Omental fat pad (tissue), 4 donors: Measurements from ENCODE around the gene PRKCB. TPM values are rescaled to one million over a fixed set of nuclear protein-coding genes. Genes with fewer than 3 reads are reported as not detected.

ENCODE experiments used
- ATAC-seq: fragments of 150-250 bp; one replicate; pipeline ENCODE4 v1.9.1; 2016; ENCODE audit warnings: mild to moderate bottlenecking, moderate library complexity; ENCODE audit not compliant: low FRiP score
- DNase-seq: peaks from one replicate; pipeline ENCODE4 v3.0.0-alpha.2; 2019; ENCODE audit warnings: low spot score
- total RNA-seq, 4 donors: library from RNA; depleted of rRNA; stranded (reverse); fragments of >200 nt; gene quantifications; one replicate each; pipeline ENCODE4 v1.1.0, GENCODE V29; 2016
- TF ChIP-seq, protein P1 (sequence below), 3 donors: fragments of 450-650 bp; IDR thresholded peaks; one replicate each; pipeline ENCODE4 v1.5.1; 2016 to 2017; ENCODE audit warnings: antibody characterized with exemption in 3 of 3, mild to moderate bottlenecking in 3 of 3, moderate library complexity in 2 of 3

The PRKCB gene
- total RNA-seq, 4 donors from 2014 or later, result 5.3 to 18.6 (median 11.1) TPM

DNA sequence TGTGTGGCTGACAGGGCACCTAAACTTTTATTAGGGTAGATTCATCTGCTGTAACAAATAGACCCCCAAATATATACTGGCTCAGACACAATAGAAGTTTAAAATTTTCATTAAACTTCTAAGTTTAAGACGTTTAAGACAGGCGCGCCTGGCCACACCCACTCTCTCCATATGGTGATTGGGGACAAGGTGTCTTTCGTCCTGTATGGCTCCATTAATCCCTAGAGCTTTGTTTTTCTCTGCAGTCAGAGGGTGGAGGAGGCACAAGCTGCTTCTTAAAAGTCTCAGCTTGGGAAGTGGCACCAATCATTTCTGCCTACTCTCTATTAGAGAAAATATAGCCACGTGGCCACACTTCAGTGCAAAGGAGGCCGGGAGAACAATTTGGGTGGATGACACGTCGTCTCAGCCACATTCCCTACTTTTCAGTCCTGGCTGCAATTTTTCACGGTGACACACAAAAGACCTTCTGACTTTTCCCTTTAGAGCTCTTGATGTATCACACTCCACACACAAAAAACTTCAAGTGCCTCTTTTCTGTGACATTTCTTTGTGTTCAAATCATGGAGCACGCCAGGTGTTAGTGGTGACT is 294.8 kb downstream of the PRKCB start:
- TF ChIP-seq, protein P1, sequence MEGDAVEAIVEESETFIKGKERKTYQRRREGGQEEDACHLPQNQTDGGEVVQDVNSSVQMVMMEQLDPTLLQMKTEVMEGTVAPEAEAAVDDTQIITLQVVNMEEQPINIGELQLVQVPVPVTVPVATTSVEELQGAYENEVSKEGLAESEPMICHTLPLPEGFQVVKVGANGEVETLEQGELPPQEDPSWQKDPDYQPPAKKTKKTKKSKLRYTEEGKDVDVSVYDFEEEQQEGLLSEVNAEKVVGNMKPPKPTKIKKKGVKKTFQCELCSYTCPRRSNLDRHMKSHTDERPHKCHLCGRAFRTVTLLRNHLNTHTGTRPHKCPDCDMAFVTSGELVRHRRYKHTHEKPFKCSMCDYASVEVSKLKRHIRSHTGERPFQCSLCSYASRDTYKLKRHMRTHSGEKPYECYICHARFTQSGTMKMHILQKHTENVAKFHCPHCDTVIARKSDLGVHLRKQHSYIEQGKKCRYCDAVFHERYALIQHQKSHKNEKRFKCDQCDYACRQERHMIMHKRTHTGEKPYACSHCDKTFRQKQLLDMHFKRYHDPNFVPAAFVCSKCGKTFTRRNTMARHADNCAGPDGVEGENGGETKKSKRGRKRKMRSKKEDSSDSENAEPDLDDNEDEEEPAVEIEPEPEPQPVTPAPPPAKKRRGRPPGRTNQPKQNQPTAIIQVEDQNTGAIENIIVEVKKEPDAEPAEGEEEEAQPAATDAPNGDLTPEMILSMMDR (IDR thresholded peaks at IDR 0.05), result no peak
- DNase-seq, result no peak
- ATAC-seq, result no peak

GRCh38 chr16:24131294-24131693 is 295.5 kb downstream of the PRKCB start:
- TF ChIP-seq, protein P1 (IDR thresholded peaks at IDR 0.05), result no peak
- no peak for DNase-seq
- no peak for ATAC-seq

GRCh38 chr16:24132048-24132796 is 296.4 kb downstream of the PRKCB start:
- ATAC-seq (no peak), DNase-seq (no peak)
- TF ChIP-seq, protein P1 (IDR thresholded peaks at IDR 0.05), result no peak

- ATAC-seq, result no peak
Measured at GRCh38 chr16:24132797-24133155, 297.0 kb downstream of the PRKCB start.

GRCh38 chr16:24135624-24136565 is 300.1 kb downstream of the PRKCB start:
- TF ChIP-seq, protein P1 (IDR thresholded peaks at IDR 0.05), result no peak
- DNase-seq (no peak), ATAC-seq (no peak)

More at GRCh38 chr16:24132797-24133155, 297.0 kb downstream of the PRKCB start:
- DNase-seq, result no peak
- TF ChIP-seq, protein P1 (IDR thresholded peaks at IDR 0.05), result no peak

DNA sequence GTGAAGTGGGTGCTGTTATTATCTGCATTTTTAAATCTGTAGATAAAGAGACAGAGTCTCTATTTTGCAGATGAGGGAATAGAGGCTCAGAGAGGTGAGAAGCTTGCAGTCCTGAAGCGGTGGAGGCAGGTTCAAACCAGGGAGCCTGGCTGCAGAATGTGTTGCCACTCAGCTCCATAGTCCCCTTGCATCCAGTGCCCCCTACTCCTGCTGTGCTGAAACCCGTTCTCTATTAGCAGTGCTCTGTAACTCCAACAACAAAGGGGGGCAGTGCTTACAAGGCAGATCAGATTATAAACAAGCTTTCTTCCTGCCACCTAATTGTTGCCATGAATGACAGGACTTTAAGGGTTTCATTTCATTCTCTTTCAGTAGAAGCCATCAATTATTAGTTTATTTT is 302.2 kb downstream of the PRKCB start:
- TF ChIP-seq, protein P1 (IDR thresholded peaks at IDR 0.05), result no peak
- no peak for ATAC-seq
- DNase-seq, result no peak
